Thoracic aorta (tissue), 2 donors: ENCODE results near the gene SELENOS. TPM values are rescaled to one million over a fixed set of nuclear protein-coding genes. Genes with fewer than 3 reads are reported as not detected.

ENCODE experiments used
- ATAC-seq: fragments of 150-250 bp; one replicate; pipeline ENCODE4 v1.8.0; 2017; ENCODE audit warnings: low read depth; ENCODE audit not compliant: insufficient number of reproducible peaks, low FRiP score
- DNase-seq: peaks from one replicate; pipeline ENCODE4 v3.0.0-alpha.2; 2020; ENCODE audit warnings: low spot score
- H3K27ac ChIP-seq, 2 donors: fragments of 200-600 bp; sonication (generic); 1 replicate in 1 of 2; 2 replicates in 1 of 2; pipeline ENCODE4 v1.5.1; 2016; ENCODE audit warnings: mild to moderate bottlenecking in 2 of 2, moderate library complexity in 2 of 2
- H3K27me3 ChIP-seq: fragments of 200-600 bp; sonication (generic); replicated peaks from 2 replicates; pipeline ENCODE4 v1.6.0; 2016; ENCODE audit warnings: mild to moderate bottlenecking; ENCODE audit not compliant: insufficient read depth
- H3K36me3 ChIP-seq: fragments of 200-600 bp; sonication (generic); one replicate; pipeline ENCODE4 v1.5.1; 2016
- H3K4me1 ChIP-seq, 2 donors: fragments of 200-600 bp; sonication (generic); 1 replicate in 1 of 2; 2 replicates in 1 of 2; pipeline versions ENCODE4 v1.5.1 to v1.6.0; 2016; ENCODE audit warnings: low read depth in 2 of 2, mild to moderate bottlenecking in 1 of 2; ENCODE audit not compliant: control insufficient read depth in 1 of 2
- H3K4me3 ChIP-seq: fragments of 200-600 bp; sonication (generic); 2 replicates; pipeline ENCODE4 v1.5.1; 2016; ENCODE audit warnings: mild to moderate bottlenecking
- H3K9me3 ChIP-seq: fragments of 200-600 bp; sonication (generic); 2 replicates; pipeline ENCODE4 v1.5.1; 2016
- total RNA-seq, 2 donors: library from RNA; depleted of rRNA; stranded (reverse); fragments of >200 nt; gene quantifications; one replicate each; pipeline versions ENCODE4 v1.1.0 to v1.2.3, GENCODE V29; 2016
- TF ChIP-seq, protein P1 (sequence below): fragments of 200-600 bp; sonication (generic); IDR thresholded peaks from one replicate; pipeline ENCODE4 v1.5.1; 2019; ENCODE audit warnings: antibody characterized with exemption

Gene SELENOS
- total RNA-seq, 2 donors from 2014 or later: 84.6 to 92.6 TPM

GRCh38 chr15:101246824-101247745 lies 30.2 kb downstream of the SELENOS start:
- H3K27ac ChIP-seq: peak overlapping the region; percentile 12 to 57
- no peak for DNase-seq
- peaks cover 62 to 85% of the 10 kb centered on the region in 2 donors for H3K4me1 ChIP-seq
- no peaks in the 10 kb centered on the region for H3K9me3 ChIP-seq
- H3K4me3 ChIP-seq: peak overlapping the region; percentile 40
- H3K36me3 ChIP-seq: no peaks in the 10 kb centered on the region
- no peaks in the 10 kb centered on the region for H3K27me3 ChIP-seq
- TF ChIP-seq, protein P1, sequence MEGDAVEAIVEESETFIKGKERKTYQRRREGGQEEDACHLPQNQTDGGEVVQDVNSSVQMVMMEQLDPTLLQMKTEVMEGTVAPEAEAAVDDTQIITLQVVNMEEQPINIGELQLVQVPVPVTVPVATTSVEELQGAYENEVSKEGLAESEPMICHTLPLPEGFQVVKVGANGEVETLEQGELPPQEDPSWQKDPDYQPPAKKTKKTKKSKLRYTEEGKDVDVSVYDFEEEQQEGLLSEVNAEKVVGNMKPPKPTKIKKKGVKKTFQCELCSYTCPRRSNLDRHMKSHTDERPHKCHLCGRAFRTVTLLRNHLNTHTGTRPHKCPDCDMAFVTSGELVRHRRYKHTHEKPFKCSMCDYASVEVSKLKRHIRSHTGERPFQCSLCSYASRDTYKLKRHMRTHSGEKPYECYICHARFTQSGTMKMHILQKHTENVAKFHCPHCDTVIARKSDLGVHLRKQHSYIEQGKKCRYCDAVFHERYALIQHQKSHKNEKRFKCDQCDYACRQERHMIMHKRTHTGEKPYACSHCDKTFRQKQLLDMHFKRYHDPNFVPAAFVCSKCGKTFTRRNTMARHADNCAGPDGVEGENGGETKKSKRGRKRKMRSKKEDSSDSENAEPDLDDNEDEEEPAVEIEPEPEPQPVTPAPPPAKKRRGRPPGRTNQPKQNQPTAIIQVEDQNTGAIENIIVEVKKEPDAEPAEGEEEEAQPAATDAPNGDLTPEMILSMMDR: no peak
- ATAC-seq: no peak

DNA sequence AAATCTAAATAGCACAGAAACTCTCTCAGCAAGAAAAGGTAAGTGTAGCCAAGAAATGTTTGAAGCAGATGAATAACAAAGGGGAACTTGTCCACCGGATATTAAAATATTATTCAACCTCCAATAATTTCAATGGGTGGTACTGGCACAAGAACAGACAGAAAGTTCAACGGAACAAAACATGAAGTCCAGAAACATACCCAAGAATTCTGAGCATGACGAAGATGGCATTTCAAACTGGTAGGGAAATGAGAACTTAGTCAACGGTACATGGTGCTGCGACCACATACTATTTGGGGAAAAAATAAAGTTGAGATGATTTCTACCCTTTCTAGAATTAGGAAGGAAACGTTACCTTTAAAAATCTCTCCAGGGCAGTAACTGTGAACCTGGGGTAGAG lies 30.9 kb downstream of the SELENOS start:
- H3K27ac ChIP-seq: peak overlapping the region; percentile 57 to 66
- ATAC-seq: no peak
- peaks cover 62 to 91% of the 10 kb centered on the region in 2 donors for H3K4me1 ChIP-seq
- H3K36me3 ChIP-seq: no peaks in the 10 kb centered on the region
- TF ChIP-seq, protein P1: no peak
- DNase-seq: no peak
- H3K9me3 ChIP-seq: no peaks in the 10 kb centered on the region
- peak overlapping the region; percentile 40 for H3K4me3 ChIP-seq
- H3K27me3 ChIP-seq: no peaks in the 10 kb centered on the region

- H3K27me3 ChIP-seq: no peaks in the 10 kb centered on the region
- TF ChIP-seq, protein P1: no peak
- H3K9me3 ChIP-seq: no peaks in the 10 kb centered on the region
- peak overlapping the region; percentile 57 to 66 for H3K27ac ChIP-seq
- DNase-seq (no peak), ATAC-seq (no peak)
- no peaks in the 10 kb centered on the region for H3K36me3 ChIP-seq
- no peak overlapping the region for H3K4me3 ChIP-seq
- peaks cover 65 to 99% of the 10 kb centered on the region in 2 donors for H3K4me1 ChIP-seq
These were observed 32.2 kb downstream of the SELENOS start for GRCh38 chr15:101244889-101245668.

- DNase-seq: no peak
- H3K27me3 ChIP-seq: no peaks in the 10 kb centered on the region
- no peaks in the 10 kb centered on the region for H3K9me3 ChIP-seq
- H3K36me3 ChIP-seq: no peaks in the 10 kb centered on the region
- H3K4me3 ChIP-seq: no peak overlapping the region
- H3K27ac ChIP-seq: no peak overlapping the region
- ATAC-seq: no peak
- peaks cover 58 to 99% of the 10 kb centered on the region in 2 donors for H3K4me1 ChIP-seq
- TF ChIP-seq, protein P1: no peak
These were observed 33.1 kb downstream of the SELENOS start for GRCh38 chr15:101244036-101244781.
